GM13976 (cell line): ENCODE results near the gene ITPR1.

Experiments used
- DNase-seq: peaks from one replicate; pipeline ENCODE4 v3.0.0; 2012; ENCODE audit warnings: low spot score
- in situ Hi-C: fragments of 300-500 bp; cut with MboI; formaldehyde crosslinking; loops from one replicate; pipeline ENCODE4 v1.12.0; 2022; ENCODE audit warnings: low sequenced_read_pairs, mixed read lengths, inconsistent platforms; ENCODE audit not compliant: unreplicated experiment
- TF ChIP-seq, protein P1 (sequence below): IDR thresholded peaks from 2 replicates; pipeline ENCODE4 v1.5.1; 2012; ENCODE audit warnings: borderline replicate concordance, mild to moderate bottlenecking; ENCODE audit not compliant: insufficient read depth; ENCODE audit errors: extremely low read depth, missing control alignments, control extremely low read depth

Gene ITPR1

GRCh38 chr3:4495294-4496086, 2.3 kb downstream of the ITPR1 start:
- in situ Hi-C loops, result no loop called here
- DNase-seq, result no peak
- TF ChIP-seq, protein P1, sequence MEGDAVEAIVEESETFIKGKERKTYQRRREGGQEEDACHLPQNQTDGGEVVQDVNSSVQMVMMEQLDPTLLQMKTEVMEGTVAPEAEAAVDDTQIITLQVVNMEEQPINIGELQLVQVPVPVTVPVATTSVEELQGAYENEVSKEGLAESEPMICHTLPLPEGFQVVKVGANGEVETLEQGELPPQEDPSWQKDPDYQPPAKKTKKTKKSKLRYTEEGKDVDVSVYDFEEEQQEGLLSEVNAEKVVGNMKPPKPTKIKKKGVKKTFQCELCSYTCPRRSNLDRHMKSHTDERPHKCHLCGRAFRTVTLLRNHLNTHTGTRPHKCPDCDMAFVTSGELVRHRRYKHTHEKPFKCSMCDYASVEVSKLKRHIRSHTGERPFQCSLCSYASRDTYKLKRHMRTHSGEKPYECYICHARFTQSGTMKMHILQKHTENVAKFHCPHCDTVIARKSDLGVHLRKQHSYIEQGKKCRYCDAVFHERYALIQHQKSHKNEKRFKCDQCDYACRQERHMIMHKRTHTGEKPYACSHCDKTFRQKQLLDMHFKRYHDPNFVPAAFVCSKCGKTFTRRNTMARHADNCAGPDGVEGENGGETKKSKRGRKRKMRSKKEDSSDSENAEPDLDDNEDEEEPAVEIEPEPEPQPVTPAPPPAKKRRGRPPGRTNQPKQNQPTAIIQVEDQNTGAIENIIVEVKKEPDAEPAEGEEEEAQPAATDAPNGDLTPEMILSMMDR, result no peak

GRCh38 chr3:4496087-4496452, 2.9 kb downstream of the ITPR1 start:
- no peak for DNase-seq
- in situ Hi-C loops, result no loop called here
- TF ChIP-seq, protein P1, result no peak

DNA sequence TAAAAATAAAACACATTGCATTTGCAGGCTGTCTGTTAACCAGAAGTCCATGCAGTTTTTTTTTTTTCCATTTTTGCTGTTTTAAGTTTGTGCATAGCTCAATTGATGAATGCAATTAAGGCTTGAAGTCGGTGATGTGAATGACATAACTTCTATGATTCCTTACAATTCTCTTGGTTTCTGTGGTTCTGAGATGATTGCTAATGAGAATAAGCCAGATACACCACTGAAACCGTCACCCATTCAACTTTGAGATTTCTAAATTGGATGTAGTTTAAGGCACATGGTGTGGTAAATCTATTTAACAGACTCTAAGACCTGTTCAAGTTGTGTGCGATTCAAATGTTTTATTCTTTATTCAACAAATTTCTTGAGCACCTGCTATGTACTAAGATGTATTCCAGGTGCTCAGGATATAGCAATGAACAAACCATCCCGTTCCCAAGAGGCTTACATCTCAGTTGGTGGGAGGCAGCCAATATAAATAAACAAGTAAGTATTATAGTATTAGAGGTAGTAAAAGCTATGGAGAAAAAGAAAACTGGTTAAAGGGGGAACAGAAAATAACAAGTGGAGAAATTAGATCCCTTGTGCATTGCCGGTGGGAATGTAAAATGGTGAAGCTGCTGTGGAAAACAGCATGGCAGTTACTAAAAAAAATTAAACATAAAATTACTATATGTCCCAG, 4.0 kb downstream of the ITPR1 start:
- DNase-seq, result no peak
- in situ Hi-C loops, result no loop called here
- TF ChIP-seq, protein P1, result no peak

GRCh38 chr3:4497843-4498324, 4.7 kb downstream of the ITPR1 start:
- TF ChIP-seq, protein P1, result no peak
- in situ Hi-C loops, result no loop called here
- DNase-seq, result no peak

- TF ChIP-seq, protein P1, result no peak
- in situ Hi-C loops, result no loop called here
- no peak for DNase-seq
Measured at GRCh38 chr3:4498446-4498845, 5.3 kb downstream of the ITPR1 start.

- TF ChIP-seq, protein P1, result no peak
- in situ Hi-C loops, result no loop called here
- DNase-seq, result no peak
Measured at GRCh38 chr3:4501437-4501836, 8.3 kb downstream of the ITPR1 start.

DNA sequence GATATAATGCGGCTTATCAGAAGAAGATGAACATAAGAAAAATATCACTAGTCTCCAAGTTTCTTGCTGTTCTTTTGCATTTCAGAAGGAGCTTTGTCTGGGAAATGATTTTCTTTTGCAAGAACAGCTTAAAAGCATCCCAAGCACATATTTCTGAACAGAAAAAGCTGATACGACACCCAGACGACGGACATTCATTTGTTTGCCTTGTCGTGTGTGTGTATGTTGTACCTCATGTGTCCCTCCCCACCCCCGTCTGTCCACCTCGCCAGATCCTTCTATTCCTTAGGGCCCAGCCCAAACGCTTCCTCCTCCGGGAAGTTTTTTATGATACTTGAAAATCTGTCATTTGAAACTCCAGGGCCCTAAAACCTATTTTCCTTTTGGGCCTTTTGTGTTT, 8.8 kb downstream of the ITPR1 start:
- DNase-seq, result no peak
- in situ Hi-C loops, result no loop called here
- TF ChIP-seq, protein P1, result no peak
